ENCODE measurements around the gene ARHGAP28.

Gene ARHGAP28

DNA sequence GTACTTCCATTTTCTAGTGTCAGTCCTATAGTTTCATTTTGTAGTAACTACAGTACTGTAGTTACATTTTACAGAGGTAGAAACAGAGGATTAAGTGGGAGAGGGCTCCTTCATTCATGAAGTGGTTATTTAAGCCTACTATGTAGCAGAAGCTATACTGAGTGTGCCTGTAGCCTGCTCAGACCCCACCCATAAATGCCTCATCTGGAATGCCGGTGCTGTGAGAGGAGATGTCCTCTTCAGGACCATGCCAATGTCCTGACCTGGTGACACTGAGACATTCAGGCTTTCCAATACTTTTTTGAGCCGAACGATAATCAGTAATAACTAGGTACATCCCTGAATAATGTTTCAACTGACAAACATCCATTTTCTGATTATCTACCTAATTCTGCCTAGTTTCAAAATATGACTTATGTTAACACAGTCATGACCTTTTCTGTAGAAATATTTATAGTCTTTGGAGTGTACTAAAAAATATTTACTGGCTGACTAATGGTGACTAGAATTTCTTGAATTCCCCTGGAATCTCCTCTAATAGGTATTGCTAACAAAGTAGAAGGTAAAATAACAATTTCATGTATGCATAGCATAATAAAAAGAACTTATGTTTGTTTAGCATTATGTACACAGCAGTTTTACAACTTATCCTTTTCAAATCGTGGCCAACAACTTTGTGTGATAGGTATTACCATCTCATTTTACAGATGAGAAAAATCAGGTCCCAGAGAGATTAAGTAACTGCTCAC is 10.2 kb upstream of the ARHGAP28 start:
- H3K27me3 ChIP-seq (ENCODE audit: control insufficient read depth, insufficient read depth, low read length), result no peaks in the 10 kb centered on the region
- no peak overlapping the region for H3K27ac ChIP-seq (ENCODE audit: low read length)
- H3K4me1 ChIP-seq (ENCODE audit: control insufficient read depth, low read depth, low read length), result peaks cover 2% of the 10 kb centered on the region
- no peak overlapping the region for H3K9ac ChIP-seq (ENCODE audit: low read length)
- H3K4me3 ChIP-seq (ENCODE audit: low read length), result no peak overlapping the region
- H3K9me3 ChIP-seq (ENCODE audit: control insufficient read depth, low read depth, low read length), result no peaks in the 10 kb centered on the region
- no peaks in the 10 kb centered on the region for H3K36me3 ChIP-seq (ENCODE audit: control insufficient read depth, low read depth, low read length)

DNA sequence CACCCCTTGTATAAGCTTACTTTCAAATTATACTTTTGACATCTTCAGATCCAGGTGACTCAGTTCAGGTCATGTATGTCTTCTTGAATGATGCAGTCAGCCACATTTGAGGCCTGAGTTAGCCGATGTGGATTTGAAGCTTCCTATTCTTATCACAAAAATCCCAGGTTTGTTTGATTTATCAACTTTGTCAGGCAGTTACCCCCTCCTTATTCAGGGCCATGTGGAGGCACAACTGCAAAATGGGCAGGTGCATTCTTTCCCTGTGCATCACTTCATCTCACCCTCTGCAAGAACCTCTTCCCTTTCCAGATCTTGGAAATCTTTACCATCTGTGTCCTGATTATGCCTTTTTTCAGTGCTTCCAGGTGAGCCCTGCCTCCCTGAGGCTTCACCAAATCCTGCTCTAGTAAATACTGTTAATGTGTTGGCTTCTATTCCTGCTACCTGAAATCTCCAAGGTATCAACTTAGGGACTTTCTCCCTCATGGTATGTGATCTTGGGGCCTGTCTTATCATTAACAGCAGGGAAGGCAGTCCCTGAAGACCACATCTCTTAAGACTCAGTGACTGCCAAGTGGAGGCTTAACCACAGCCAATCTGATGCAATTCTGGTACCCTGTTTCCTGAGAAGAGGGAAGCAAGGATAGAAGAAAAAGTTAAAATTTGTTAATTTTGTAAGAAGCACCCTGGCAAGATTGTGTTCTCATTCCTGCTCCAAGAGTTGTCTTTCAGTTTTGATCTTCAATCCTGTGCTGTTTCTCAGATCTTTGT is 9.4 kb upstream of the ARHGAP28 start:
- H3K4me1 ChIP-seq (ENCODE audit: control insufficient read depth, low read depth, low read length), result no peaks in the 10 kb centered on the region
- H3K36me3 ChIP-seq (ENCODE audit: control insufficient read depth, low read depth, low read length), result no peaks in the 10 kb centered on the region
- no peaks in the 10 kb centered on the region for H3K27me3 ChIP-seq (ENCODE audit: control insufficient read depth, insufficient read depth, low read length)
- H3K27ac ChIP-seq (ENCODE audit: low read length), result no peak overlapping the region
- no peak overlapping the region for H3K9ac ChIP-seq (ENCODE audit: low read length)
- H3K4me3 ChIP-seq (ENCODE audit: low read length), result no peak overlapping the region
- no peaks in the 10 kb centered on the region for H3K9me3 ChIP-seq (ENCODE audit: control insufficient read depth, low read depth, low read length)

DNA sequence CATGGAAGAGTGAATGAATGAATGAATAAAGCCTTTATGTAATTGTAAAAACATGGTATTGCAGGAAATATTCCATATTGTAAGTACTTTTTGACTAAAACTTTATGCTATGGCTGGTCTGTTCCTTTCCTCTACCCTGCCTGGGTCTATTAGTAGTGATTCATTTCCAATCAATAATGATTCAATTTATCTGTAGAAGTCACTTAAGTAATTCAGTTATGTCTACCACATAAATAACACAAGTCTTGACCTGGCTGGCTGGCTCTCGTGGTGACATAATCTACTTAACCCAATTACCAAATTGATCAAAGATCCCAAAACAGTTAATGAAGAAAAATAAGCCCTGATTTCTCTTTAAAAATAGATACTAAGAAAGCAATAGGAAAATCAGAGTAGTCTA is 7.8 kb upstream of the ARHGAP28 start:
- H3K27me3 ChIP-seq (ENCODE audit: control insufficient read depth, insufficient read depth, low read length), result no peaks in the 10 kb centered on the region
- no peaks in the 10 kb centered on the region for H3K4me1 ChIP-seq (ENCODE audit: control insufficient read depth, low read depth, low read length)
- H3K9ac ChIP-seq (ENCODE audit: low read length), result no peak overlapping the region
- no peaks in the 10 kb centered on the region for H3K9me3 ChIP-seq (ENCODE audit: control insufficient read depth, low read depth, low read length)
- no peak overlapping the region for H3K27ac ChIP-seq (ENCODE audit: low read length)
- no peaks in the 10 kb centered on the region for H3K36me3 ChIP-seq (ENCODE audit: control insufficient read depth, low read depth, low read length)
- H3K4me3 ChIP-seq (ENCODE audit: low read length), result no peak overlapping the region

DNA sequence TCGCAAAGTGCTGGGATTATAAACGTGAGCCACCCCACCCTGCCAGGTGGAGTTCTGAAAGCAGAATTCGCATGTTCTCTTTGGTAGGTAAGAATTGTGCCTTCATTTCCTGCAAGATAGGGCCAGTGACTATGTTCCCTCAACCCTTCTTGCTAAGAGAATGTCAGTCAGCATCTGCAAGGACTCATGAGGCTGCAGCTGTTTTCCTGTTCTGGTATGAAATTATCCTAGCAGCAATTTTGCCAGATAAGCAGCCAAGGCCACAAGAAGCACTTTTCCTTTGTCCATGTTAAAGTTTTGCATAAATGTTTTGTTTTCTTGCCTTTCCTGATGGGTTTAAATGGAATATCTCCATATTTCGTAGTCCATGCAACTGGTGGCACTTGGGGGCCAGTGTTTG is 6.8 kb upstream of the ARHGAP28 start:
- H3K4me1 ChIP-seq (ENCODE audit: control insufficient read depth, low read depth, low read length), result no peaks in the 10 kb centered on the region
- H3K9ac ChIP-seq (ENCODE audit: low read length), result no peak overlapping the region
- no peaks in the 10 kb centered on the region for H3K27me3 ChIP-seq (ENCODE audit: control insufficient read depth, insufficient read depth, low read length)
- no peaks in the 10 kb centered on the region for H3K9me3 ChIP-seq (ENCODE audit: control insufficient read depth, low read depth, low read length)
- no peaks in the 10 kb centered on the region for H3K36me3 ChIP-seq (ENCODE audit: control insufficient read depth, low read depth, low read length)
- no peak overlapping the region for H3K27ac ChIP-seq (ENCODE audit: low read length)
- no peak overlapping the region for H3K4me3 ChIP-seq (ENCODE audit: low read length)

DNA sequence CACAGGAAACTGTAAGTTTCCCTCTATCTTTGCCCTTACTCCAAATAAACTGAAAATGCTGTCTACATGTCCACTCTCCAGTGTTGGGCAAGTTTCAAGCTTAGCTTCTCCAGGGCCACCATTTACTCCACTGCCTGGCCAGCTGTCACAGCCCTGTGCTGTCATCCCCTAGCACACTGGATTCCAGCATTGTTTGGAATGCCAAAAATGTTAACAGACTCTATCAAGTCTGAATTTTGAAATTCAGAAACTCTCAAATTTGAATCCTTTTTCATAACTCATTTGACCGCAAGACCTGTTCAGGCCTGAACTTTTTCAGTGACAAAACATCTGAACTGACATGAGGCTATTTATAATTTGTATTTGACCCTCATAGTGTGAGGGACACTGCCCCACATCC is 5.2 kb upstream of the ARHGAP28 start:
- H3K27me3 ChIP-seq (ENCODE audit: control insufficient read depth, insufficient read depth, low read length), result no peaks in the 10 kb centered on the region
- peaks cover 10% of the 10 kb centered on the region for H3K4me1 ChIP-seq (ENCODE audit: control insufficient read depth, low read depth, low read length)
- H3K4me3 ChIP-seq (ENCODE audit: low read length), result no peak overlapping the region
- no peaks in the 10 kb centered on the region for H3K36me3 ChIP-seq (ENCODE audit: control insufficient read depth, low read depth, low read length)
- H3K9me3 ChIP-seq (ENCODE audit: control insufficient read depth, low read depth, low read length), result no peaks in the 10 kb centered on the region
- no peak overlapping the region for H3K9ac ChIP-seq (ENCODE audit: low read length)
- no peak overlapping the region for H3K27ac ChIP-seq (ENCODE audit: low read length)

DNA sequence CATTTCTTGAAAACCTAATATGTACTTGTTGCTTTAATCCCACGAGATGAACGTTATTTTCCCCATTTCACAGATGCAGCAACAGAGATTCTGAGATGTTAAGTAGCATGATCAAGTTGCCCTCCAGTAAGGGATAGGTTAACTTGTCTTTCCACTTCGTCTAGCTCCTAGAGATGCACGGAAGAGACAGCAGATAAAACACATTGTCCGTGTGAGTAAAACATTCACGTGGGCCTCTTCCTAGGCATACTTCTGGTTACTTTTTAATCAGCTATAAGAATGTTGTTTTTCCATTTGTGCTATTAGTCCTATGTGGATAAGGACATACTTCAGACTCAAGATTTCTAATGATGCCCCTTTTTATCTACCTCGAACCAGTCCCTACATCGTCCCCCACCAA is 1.2 kb upstream of the ARHGAP28 start:
- H3K36me3 ChIP-seq (ENCODE audit: control insufficient read depth, low read depth, low read length), result no peaks in the 10 kb centered on the region
- peak overlapping the region; percentile 86 for H3K9ac ChIP-seq (ENCODE audit: low read length)
- peaks cover 33% of the 10 kb centered on the region for H3K4me1 ChIP-seq (ENCODE audit: control insufficient read depth, low read depth, low read length)
- H3K9me3 ChIP-seq (ENCODE audit: control insufficient read depth, low read depth, low read length), result no peaks in the 10 kb centered on the region
- no peaks in the 10 kb centered on the region for H3K27me3 ChIP-seq (ENCODE audit: control insufficient read depth, insufficient read depth, low read length)
- no peak overlapping the region for H3K27ac ChIP-seq (ENCODE audit: low read length)
- H3K4me3 ChIP-seq (ENCODE audit: low read length), result peak overlapping the region; percentile 80

DNA sequence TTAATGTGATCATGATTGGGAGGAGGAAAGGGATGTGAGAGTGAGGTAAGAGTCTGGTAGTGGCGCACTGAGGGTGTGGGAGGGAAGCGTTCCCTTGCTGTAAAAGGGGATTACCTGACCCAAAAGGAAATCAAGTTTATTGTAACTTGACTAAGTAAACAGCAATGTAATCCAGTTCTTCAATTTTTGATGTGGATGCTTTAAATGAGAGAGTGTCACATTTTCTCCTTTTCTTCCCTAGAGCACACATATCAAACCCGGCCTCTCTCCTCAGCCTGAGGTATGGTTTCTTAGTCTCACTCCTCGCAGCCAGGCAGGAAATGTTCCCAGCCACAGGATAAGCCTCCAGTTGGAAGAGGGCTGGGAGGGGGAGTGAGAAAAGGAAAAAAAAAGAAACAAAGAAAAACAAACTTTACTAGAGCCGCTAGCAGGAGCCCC is 688 bp upstream of the ARHGAP28 start:
- H3K36me3 ChIP-seq (ENCODE audit: control insufficient read depth, low read depth, low read length), result no peaks in the 10 kb centered on the region
- H3K4me1 ChIP-seq (ENCODE audit: control insufficient read depth, low read depth, low read length), result peaks cover 37% of the 10 kb centered on the region
- peak overlapping the region; percentile 80 for H3K4me3 ChIP-seq (ENCODE audit: low read length)
- H3K27ac ChIP-seq (ENCODE audit: low read length), result peak overlapping the region; percentile 45
- no peaks in the 10 kb centered on the region for H3K9me3 ChIP-seq (ENCODE audit: control insufficient read depth, low read depth, low read length)
- peak overlapping the region; percentile 86 for H3K9ac ChIP-seq (ENCODE audit: low read length)
- no peaks in the 10 kb centered on the region for H3K27me3 ChIP-seq (ENCODE audit: control insufficient read depth, insufficient read depth, low read length)

DNA sequence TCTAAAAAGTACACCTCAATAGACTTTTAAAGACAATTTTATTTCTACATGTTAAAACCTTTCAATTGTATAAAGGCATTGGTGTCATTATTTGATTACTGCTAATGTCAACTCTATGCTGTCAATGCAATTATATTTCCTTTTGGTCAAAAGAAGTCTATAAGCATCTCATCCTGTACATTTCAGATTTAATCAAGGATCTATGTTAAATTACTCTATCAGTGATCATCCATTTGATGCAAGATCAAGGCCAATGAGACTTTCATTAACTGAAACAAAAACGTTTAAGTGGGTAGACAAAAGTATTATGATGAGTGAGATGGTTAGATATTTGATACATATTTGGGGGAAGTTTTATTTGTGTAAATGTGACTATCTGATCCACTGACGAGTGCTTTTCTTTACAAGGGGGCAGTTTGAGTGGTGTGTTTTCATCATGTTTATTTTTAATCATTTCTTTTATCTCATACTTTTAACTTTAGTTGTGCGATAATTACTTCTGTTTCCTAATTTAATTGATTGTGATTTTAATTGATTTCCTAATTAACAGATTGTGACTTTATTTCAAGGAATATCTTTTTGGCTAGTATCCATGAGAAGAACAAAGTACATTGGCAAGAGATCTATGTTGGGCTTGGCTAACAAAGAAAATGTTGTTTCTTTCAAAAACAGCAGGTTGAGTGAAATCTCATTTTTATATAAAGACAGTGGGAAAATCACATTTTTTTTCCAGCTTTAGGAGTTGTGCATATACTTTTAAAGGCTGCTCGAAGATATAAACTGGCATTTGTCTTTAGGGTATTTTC is 1.1 kb downstream of the ARHGAP28 start:
- H3K27ac ChIP-seq (ENCODE audit: low read length), result no peak overlapping the region
- no peaks in the 10 kb centered on the region for H3K27me3 ChIP-seq (ENCODE audit: control insufficient read depth, insufficient read depth, low read length)
- no peaks in the 10 kb centered on the region for H3K36me3 ChIP-seq (ENCODE audit: control insufficient read depth, low read depth, low read length)
- H3K4me1 ChIP-seq (ENCODE audit: control insufficient read depth, low read depth, low read length), result peaks cover 53% of the 10 kb centered on the region
- no peaks in the 10 kb centered on the region for H3K9me3 ChIP-seq (ENCODE audit: control insufficient read depth, low read depth, low read length)
- H3K4me3 ChIP-seq (ENCODE audit: low read length), result peak overlapping the region; percentile 80
- peak overlapping the region; percentile 86 for H3K9ac ChIP-seq (ENCODE audit: low read length)

DNA sequence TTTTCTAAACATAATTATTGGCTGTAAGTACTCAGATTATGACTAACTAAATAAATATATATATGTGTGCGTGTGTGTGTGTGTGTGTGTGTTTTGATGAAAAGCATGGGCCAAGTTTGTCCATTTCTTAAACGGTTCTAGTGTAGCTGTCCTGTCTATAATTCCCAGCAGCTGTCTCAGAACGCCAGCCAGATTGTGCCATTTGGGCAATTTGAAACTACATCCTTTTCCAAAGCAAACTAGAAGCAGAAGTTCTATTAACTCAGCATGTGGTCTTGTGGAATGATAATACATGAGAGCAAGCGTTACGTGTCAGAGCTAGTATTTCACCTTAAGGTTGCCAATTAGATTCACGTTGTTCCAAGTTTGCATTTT is 1.7 kb downstream of the ARHGAP28 start:
- Histone ChIP-seq H3K4me3 (ENCODE audit: low read length) (peak overlapping the region; percentile 80), H3K27me3 (ENCODE audit: control insufficient read depth, insufficient read depth, low read length) (no peaks in the 10 kb centered on the region), H3K27ac (ENCODE audit: low read length) (no peak overlapping the region), H3K36me3 (ENCODE audit: control insufficient read depth, low read depth, low read length) (no peaks in the 10 kb centered on the region), H3K9me3 (ENCODE audit: control insufficient read depth, low read depth, low read length) (no peaks in the 10 kb centered on the region), H3K4me1 (ENCODE audit: control insufficient read depth, low read depth, low read length) (peaks cover 53% of the 10 kb centered on the region), H3K9ac (ENCODE audit: low read length) (no peak overlapping the region)

DNA sequence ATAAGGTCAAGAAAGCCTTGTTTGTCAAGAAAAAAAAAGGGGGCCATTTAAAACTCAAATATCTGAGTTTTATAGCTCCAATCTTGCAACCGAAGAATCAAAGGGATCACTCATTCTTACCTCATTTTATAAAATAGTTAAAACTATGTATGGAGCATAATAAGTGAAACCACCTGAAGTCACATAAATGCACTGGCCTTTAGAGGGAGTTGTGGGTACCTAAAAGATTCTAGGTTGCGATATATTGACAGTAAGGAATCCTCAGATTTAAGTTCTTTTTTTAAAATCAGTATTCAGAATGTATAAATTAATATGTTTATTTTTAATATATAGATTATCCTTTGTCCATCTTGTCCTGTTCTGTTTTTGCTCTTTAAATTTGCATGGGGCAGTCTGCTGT is 3.4 kb downstream of the ARHGAP28 start:
- Histone ChIP-seq H3K27ac (ENCODE audit: low read length) (no peak overlapping the region), H3K9me3 (ENCODE audit: control insufficient read depth, low read depth, low read length) (no peaks in the 10 kb centered on the region), H3K36me3 (ENCODE audit: control insufficient read depth, low read depth, low read length) (no peaks in the 10 kb centered on the region), H3K4me1 (ENCODE audit: control insufficient read depth, low read depth, low read length) (peaks cover 61% of the 10 kb centered on the region), H3K9ac (ENCODE audit: low read length) (no peak overlapping the region), H3K27me3 (ENCODE audit: control insufficient read depth, insufficient read depth, low read length) (no peaks in the 10 kb centered on the region), H3K4me3 (ENCODE audit: low read length) (no peak overlapping the region)

DNA sequence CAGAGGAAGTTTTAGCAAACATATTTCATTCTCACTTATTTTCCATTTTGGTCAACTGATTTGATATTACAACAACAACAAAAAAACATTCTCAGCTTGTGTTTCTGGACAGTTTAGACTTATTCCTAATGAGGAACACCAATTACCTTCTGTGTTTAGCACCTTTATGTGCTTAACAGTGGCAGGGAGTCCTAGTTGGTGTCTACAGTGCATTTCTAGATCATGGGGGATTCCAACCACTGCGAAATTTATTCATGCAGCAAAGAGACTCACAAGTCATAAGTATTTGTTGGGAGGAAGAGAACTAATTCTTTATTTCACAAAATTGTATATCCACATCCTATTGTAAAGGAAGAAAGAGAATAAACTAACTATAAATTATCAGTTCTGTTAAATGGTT is 4.2 kb downstream of the ARHGAP28 start:
- H3K4me1 ChIP-seq (ENCODE audit: control insufficient read depth, low read depth, low read length), result peaks cover 54% of the 10 kb centered on the region

More for the DNA sequence above, 4.2 kb downstream of the ARHGAP28 start:
- H3K36me3 ChIP-seq (ENCODE audit: control insufficient read depth, low read depth, low read length), result no peaks in the 10 kb centered on the region
- H3K27me3 ChIP-seq (ENCODE audit: control insufficient read depth, insufficient read depth, low read length), result no peaks in the 10 kb centered on the region
- H3K9me3 ChIP-seq (ENCODE audit: control insufficient read depth, low read depth, low read length), result no peaks in the 10 kb centered on the region
- no peak overlapping the region for H3K27ac ChIP-seq (ENCODE audit: low read length)
- H3K4me3 ChIP-seq (ENCODE audit: low read length), result no peak overlapping the region
- no peak overlapping the region for H3K9ac ChIP-seq (ENCODE audit: low read length)

Measured in iPS-18a (cell line).